Smooth muscle cell of the brain vasculature (primary cell): Measurements from ENCODE around the gene SLC26A8.
A peak's percentile ranks its signal among the peaks of the same experiment; 100 is the strongest.
"Not testable (repeated sequence)": the region's sequence is repeated elsewhere in the genome, so short reads cannot be mapped to it uniquely, and the experiment has no call there.

Source experiments
- DNase-seq: peaks from one replicate; pipeline ENCODE4 v3.0.0-alpha.2; 2012; ENCODE audit warnings: low read depth, low spot score

SLC26A8 gene

GRCh38 chr6:36052097-36052496 is 27.7 kb upstream of the SLC26A8 start:
- no peak for DNase-seq

GRCh38 chr6:36050947-36051710 is 26.7 kb upstream of the SLC26A8 start:
- DNase-seq: no peak

GRCh38 chr6:36050305-36050704 is 25.9 kb upstream of the SLC26A8 start:
- no peak for DNase-seq

- DNase-seq: no peak
Observed at GRCh38 chr6:36049582-36049981, 25.1 kb upstream of the SLC26A8 start.

GRCh38 chr6:36042618-36043260 is 18.3 kb upstream of the SLC26A8 start:
- DNase-seq: no peak

GRCh38 chr6:36040958-36041357 is 16.5 kb upstream of the SLC26A8 start:
- DNase-seq: no peak

GRCh38 chr6:36039112-36039511 is 14.7 kb upstream of the SLC26A8 start:
- no peak for DNase-seq

GRCh38 chr6:36038120-36038876 is 13.9 kb upstream of the SLC26A8 start:
- DNase-seq: no peak

GRCh38 chr6:36035225-36035624 is 10.8 kb upstream of the SLC26A8 start:
- DNase-seq: no peak

GRCh38 chr6:36034441-36034840 is 10.0 kb upstream of the SLC26A8 start:
- DNase-seq: no peak

- DNase-seq: no peak
Observed at GRCh38 chr6:36033935-36034334, 9.5 kb upstream of the SLC26A8 start.

GRCh38 chr6:36033144-36033543 is 8.7 kb upstream of the SLC26A8 start:
- DNase-seq: not testable (repeated sequence)

GRCh38 chr6:36032261-36032660 is 7.8 kb upstream of the SLC26A8 start:
- no peak for DNase-seq

GRCh38 chr6:36029464-36029863 is 5.0 kb upstream of the SLC26A8 start:
- DNase-seq: no peak

- DNase-seq: no peak
Observed at GRCh38 chr6:36028877-36029324, 4.5 kb upstream of the SLC26A8 start.

- DNase-seq: no peak
Observed at GRCh38 chr6:36028088-36028876, 3.8 kb upstream of the SLC26A8 start.

GRCh38 chr6:36027501-36028087 is 3.2 kb upstream of the SLC26A8 start, which contains the start of gene MAPK14:
Gene MAPK14, plus strand, starts transcription at chr6:36027808. Its CDS starts 350 bp downstream, at chr6:36028158.
- peak; percentile 100 for DNase-seq

- no peak for DNase-seq
Observed at GRCh38 chr6:36025932-36026327, 1.5 kb upstream of the SLC26A8 start.

- DNase-seq: no peak
Observed at GRCh38 chr6:36025260-36025931, 955 bp upstream of the SLC26A8 start.

- no peak for DNase-seq
Observed at GRCh38 chr6:36020154-36020553, 4.3 kb downstream of the SLC26A8 start.

- no peak for DNase-seq
Observed at GRCh38 chr6:36019167-36019566, 5.3 kb downstream of the SLC26A8 start.
